ENCODE results near the gene AMBP. TPM values are rescaled to one million over a fixed set of nuclear protein-coding genes. Genes with fewer than 3 reads are reported as not detected.

AMBP gene
- total and polyA plus RNA-seq, 4 donors = 3,440 to 6,678 (median 4,863) TPM

GRCh38 chr9:114028646-114029045 is 49.5 kb downstream of the AMBP start:
- Histone ChIP-seq H3K36me3 (ENCODE audit: control insufficient read depth in 4 of 4, insufficient read depth in 3 of 4, low read depth in 1 of 4, low read length in 3 of 4) (peaks cover 0 to 31% (median 2%) of the 10 kb centered on the region in 4 donors), H3K27ac (ENCODE audit: low read depth in 1 of 2, low read length in 2 of 2) (no peak overlapping the region), H3K9ac (ENCODE audit: low read depth in 1 of 2, low read length in 2 of 2) (no peak overlapping the region), H3K4me3 (ENCODE audit: low read depth in 1 of 3, low read length in 3 of 3) (no peak overlapping the region), H3K27me3 (ENCODE audit: control insufficient read depth in 4 of 4, insufficient read depth in 4 of 4, low read length in 3 of 4) (no peaks in the 10 kb centered on the region), H3K4me1 (ENCODE audit: control insufficient read depth in 4 of 4, insufficient read depth in 4 of 4, low read length in 3 of 4) (no peaks in the 10 kb centered on the region), H3K9me3 (ENCODE audit: control insufficient read depth in 4 of 4, low read length in 3 of 4) (no peaks in the 10 kb centered on the region)
- TF ChIP-seq TAF1 (conservative IDR thresholded peaks at IDR 0.05) = no peak
- TF ChIP-seq SP1 (IDR thresholded peaks at IDR 0.05) = no peak
- TF ChIP-seq RXRA (IDR thresholded peaks at IDR 0.05) = no peak
- TF ChIP-seq FOXA2 (IDR thresholded peaks at IDR 0.05) = no peak
- TF ChIP-seq ZBTB33 (IDR thresholded peaks at IDR 0.05) = no peak
- TF ChIP-seq RAD21 (IDR thresholded peaks at IDR 0.05) = no peak
- TF ChIP-seq HNF4A (conservative IDR thresholded peaks at IDR 0.05) = no peak
- no peak for TF ChIP-seq HNF4G (IDR thresholded peaks at IDR 0.05)
- no peak for TF ChIP-seq EGR1 (IDR thresholded peaks at IDR 0.05; ENCODE audit: low read depth in 2 of 2)
- TF ChIP-seq JUND (IDR thresholded peaks at IDR 0.05) = no peak
- no peak for TF ChIP-seq CTCF (IDR thresholded peaks at IDR 0.05; ENCODE audit: low read depth, low read length, missing input control)
- TF ChIP-seq MAX (IDR thresholded peaks at IDR 0.05) = no peak
- no peak for TF ChIP-seq REST (IDR thresholded peaks at IDR 0.05)
- no peak for TF ChIP-seq FOXA1 (IDR thresholded peaks at IDR 0.05)
- TF ChIP-seq NR2F2 (IDR thresholded peaks at IDR 0.05) = no peak
- TF ChIP-seq ATF3 (IDR thresholded peaks at IDR 0.05) = no peak
- no peak for TF ChIP-seq GABPA (IDR thresholded peaks at IDR 0.05 in 1 of 2, conservative IDR thresholded peaks at IDR 0.05 in 1 of 2)
- no peak for TF ChIP-seq YY1 (IDR thresholded peaks at IDR 0.05)
- no peak for DNase-seq (ENCODE audit: low spot score)
- 97% methylated on average over 22 of the region's 22 CpGs for WGBS
